Vagina (tissue), 2 donors: ENCODE results near the gene AZGP1. TPM values are rescaled to one million over a fixed set of nuclear protein-coding genes. Genes with fewer than 3 reads are reported as not detected.
"Not testable (repeated sequence)": the region's sequence is repeated elsewhere in the genome, so short reads cannot be mapped to it uniquely, and the experiment has no call there.

Experiments used
- DNase-seq, 2 donors: peaks; one replicate each; pipeline ENCODE4 v3.0.0-alpha.2; 2017; ENCODE audit errors: extremely low spot score in 2 of 2
- H3K27ac ChIP-seq: fragments of 200-600 bp; sonication (generic); one replicate; pipeline ENCODE4 v1.5.1; 2019
- H3K27me3 ChIP-seq: fragments of 200-600 bp; sonication (generic); one replicate; pipeline ENCODE4 v1.5.1; 2019
- H3K36me3 ChIP-seq, 2 donors: fragments of 200-600 bp; sonication (generic); one replicate each; pipeline ENCODE4 v1.5.1; 2017 to 2019
- H3K4me1 ChIP-seq: fragments of 200-600 bp; sonication (generic); one replicate; pipeline ENCODE4 v1.5.1; 2019
- H3K4me3 ChIP-seq, 2 donors: fragments of 200-600 bp; sonication (generic); 1 replicate in 1 of 2; 2 replicates in 1 of 2; pipeline ENCODE4 v1.5.1; 2016 to 2019
- H3K9me3 ChIP-seq: fragments of 200-600 bp; sonication (generic); one replicate; pipeline ENCODE4 v1.5.1; 2019
- POLR2A ChIP-seq, 2 donors: fragments of 450-650 bp; IDR thresholded peaks; one replicate each; pipeline ENCODE4 v1.6.1; 2017; ENCODE audit warnings: antibody characterized with exemption in 2 of 2, mild to moderate bottlenecking in 2 of 2, moderate library complexity in 2 of 2
- POLR2AphosphoS5 ChIP-seq, 2 donors: sonication (generic); formaldehyde crosslinking; IDR thresholded peaks; one replicate each; pipeline ENCODE4 v1.9.0; 2017; ENCODE audit warnings: antibody characterized with exemption in 2 of 2, mild to moderate bottlenecking in 2 of 2, low read depth in 1 of 2; ENCODE audit not compliant: insufficient read depth in 1 of 2
- intact Hi-C: fragments of 100-400 bp; cut with DNase I; formaldehyde crosslinking; loops from one replicate; pipeline ENCODE4 v1.15.1; 2023
- total RNA-seq: library from RNA; depleted of rRNA; stranded (reverse); fragments of >200 nt; gene quantifications from one replicate; pipeline ENCODE4 v1.2.3, GENCODE V29; 2016
- TF ChIP-seq, protein P1 (sequence below), 3 experiments: fragments of 450-650 bp in 2 of 3; fragments of 200-600 bp in 1 of 3; sonication (generic) in 1 of 3; IDR thresholded peaks; one replicate each; pipeline ENCODE4 v1.5.1; 2017 to 2019; ENCODE audit warnings: antibody characterized with exemption in 3 of 3, mild to moderate bottlenecking in 2 of 3, moderate library complexity in 2 of 3

The AZGP1 gene
- total RNA-seq, 1 donor from 2014 or later = 2.7 TPM

DNA sequence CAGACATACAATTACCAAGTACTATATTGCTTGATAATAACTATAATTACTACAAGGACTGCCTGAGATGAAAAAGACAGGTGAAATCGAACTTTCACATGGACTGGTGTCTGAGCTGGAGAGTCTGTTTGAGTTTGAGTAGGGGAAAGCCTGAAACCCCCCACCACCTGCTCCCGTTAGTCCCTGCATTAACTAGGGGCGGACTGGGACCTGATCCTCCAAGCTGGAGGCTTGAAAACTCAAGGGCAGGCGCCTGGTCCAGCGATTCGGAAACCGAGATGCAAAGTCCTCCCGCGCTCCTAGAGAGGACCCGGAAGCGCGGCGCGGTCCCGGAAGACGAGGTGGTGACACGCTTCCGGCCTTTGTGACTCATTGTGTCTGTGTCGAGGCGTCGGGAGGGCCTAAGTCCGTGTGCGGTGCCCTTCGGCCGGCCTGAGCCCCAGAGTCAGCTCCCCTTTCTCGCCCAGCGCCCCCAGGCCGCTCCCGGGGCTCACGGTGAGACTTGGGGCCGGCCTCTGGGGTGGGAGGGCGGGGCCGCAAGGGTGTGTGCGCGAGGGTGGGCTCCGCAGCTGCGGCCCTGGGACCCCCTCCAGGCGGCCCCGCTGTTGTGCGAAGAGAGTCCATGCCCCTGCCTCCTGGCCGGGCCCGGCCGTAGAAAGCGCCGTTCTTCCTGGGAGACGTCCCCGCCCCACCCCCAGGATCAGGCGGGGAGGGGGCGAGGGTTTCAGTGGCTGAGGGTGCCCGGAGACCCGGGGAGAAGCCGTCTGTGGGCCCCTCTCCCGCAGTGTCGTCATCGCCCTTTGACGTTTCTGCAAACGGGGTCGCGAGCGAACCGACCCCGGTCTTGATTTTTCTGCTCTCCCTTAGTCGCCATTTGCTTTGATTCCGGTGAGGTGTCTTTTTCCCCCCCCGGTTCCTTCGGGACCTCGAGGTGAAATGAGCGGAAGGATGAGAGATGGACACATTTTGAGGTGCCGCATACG lies 39.7 kb upstream of the AZGP1 start, which contains the start of gene ZKSCAN1:
TSS of gene ZKSCAN1 (plus strand) at position 365 of the 983 bp plus-strand sequence. CDS start 7,911 bp downstream, outside the sequence.
- H3K27me3 ChIP-seq = no peaks in the 10 kb centered on the region
- intact Hi-C loops = loop anchor here (1.0 kb wide), 1 partner anchor 34 kb away; the partner anchor contains the start of gene ZSCAN21
- peak within 1 kb of the TSS; percentile 95 to 98 for H3K4me3 ChIP-seq
- no peaks in the 10 kb centered on the region for H3K36me3 ChIP-seq
- H3K4me1 ChIP-seq = peaks cover 33% of the 10 kb centered on the region
- H3K27ac ChIP-seq = peak within 1 kb of the TSS; percentile 98
- TF ChIP-seq, protein P1, sequence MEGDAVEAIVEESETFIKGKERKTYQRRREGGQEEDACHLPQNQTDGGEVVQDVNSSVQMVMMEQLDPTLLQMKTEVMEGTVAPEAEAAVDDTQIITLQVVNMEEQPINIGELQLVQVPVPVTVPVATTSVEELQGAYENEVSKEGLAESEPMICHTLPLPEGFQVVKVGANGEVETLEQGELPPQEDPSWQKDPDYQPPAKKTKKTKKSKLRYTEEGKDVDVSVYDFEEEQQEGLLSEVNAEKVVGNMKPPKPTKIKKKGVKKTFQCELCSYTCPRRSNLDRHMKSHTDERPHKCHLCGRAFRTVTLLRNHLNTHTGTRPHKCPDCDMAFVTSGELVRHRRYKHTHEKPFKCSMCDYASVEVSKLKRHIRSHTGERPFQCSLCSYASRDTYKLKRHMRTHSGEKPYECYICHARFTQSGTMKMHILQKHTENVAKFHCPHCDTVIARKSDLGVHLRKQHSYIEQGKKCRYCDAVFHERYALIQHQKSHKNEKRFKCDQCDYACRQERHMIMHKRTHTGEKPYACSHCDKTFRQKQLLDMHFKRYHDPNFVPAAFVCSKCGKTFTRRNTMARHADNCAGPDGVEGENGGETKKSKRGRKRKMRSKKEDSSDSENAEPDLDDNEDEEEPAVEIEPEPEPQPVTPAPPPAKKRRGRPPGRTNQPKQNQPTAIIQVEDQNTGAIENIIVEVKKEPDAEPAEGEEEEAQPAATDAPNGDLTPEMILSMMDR (IDR thresholded peaks at IDR 0.05) = no peak
- TF ChIP-seq POLR2AphosphoS5 (IDR thresholded peaks at IDR 0.05; ENCODE audit: insufficient read depth in 1 of 2, low read depth in 1 of 2) (peak; percentile 81 to 91), POLR2A (IDR thresholded peaks at IDR 0.05) (peak in 1 of 2 donors; percentile 77)
- DNase-seq = peak in 1 of 2 donors; percentile 91
- no peaks in the 10 kb centered on the region for H3K9me3 ChIP-seq

DNA sequence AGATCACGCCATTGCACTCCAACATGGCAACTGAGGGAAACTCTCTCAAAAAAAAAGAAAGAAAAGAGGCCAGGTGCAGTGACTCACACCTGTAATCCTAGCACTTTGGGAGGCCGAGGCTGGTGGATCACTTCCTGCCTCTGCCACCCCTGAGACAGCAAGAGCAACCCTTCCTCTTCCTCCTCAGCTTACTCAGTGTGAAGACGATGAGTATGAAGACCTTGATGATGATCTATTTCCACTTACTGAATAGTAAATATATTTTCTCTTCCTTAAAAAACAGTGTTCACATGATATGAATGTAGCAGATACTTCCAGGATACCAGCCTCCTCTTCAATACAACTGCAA lies 37.5 kb upstream of the AZGP1 start:
- Histone ChIP-seq H3K4me1 (peaks cover 23% of the 10 kb centered on the region), H3K27me3 (no peaks in the 10 kb centered on the region), H3K4me3 (no peak overlapping the region), H3K36me3 (no peaks in the 10 kb centered on the region), H3K27ac (no peak overlapping the region), H3K9me3 (no peaks in the 10 kb centered on the region)
- no peak for DNase-seq
- no peak for TF ChIP-seq POLR2AphosphoS5 (IDR thresholded peaks at IDR 0.05; ENCODE audit: insufficient read depth in 1 of 2, low read depth in 1 of 2)
- TF ChIP-seq, protein P1 (IDR thresholded peaks at IDR 0.05) = no peak
- TF ChIP-seq POLR2A (IDR thresholded peaks at IDR 0.05) = no peak
- intact Hi-C loops = no loop called here

DNA sequence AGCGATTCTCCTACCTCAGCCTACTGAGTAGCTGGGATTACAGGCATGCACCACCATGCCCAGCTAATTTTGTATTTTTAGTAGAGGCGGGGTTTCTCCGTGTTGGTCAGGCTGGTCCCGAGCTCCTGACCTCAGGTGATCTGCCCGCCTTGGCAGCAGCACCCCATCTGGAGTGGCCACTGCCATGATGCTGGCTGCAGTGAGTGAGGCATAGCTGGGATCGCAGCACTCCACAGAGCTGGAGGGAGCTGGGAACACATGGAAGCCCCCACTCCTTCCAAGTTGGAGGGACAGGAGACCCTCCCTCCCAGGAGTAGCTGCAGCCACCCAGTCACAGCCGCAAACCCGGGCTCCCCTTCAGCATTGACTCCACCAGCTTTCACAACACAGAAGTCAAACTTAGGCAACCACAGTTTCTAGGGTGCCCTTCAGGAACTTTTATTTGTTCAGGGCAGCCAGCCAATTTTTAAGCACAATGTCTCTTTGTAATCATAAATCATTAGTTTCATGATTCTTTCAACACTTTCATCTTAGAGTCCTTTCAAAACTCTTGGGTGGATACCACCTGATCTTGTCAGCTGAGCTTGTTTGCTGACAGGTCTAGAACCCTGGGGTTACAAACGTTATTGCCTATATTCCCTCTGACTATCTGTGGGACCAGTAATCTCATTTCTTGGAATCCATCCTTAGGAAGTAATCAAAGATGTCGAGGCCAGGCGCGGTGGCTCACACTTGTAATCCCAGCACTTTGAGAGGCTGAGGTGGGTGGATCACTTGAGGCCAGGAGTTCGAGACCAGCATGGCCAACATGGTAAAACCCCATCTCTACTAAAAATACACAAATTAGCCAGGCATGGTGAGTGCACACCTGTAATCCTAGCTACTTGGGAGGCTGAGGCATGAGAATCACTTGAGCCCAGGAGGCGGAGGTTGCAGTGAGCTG lies 36.8 kb upstream of the AZGP1 start:
- H3K4me1 ChIP-seq = peaks cover 16% of the 10 kb centered on the region
- H3K36me3 ChIP-seq, DNase-seq, H3K27me3 ChIP-seq, H3K27ac ChIP-seq, H3K4me3 ChIP-seq, H3K9me3 ChIP-seq, intact Hi-C loops: not testable (repeated sequence)
- peak in 1 of 2 donors; percentile 63 for TF ChIP-seq POLR2AphosphoS5 (IDR thresholded peaks at IDR 0.05; ENCODE audit: insufficient read depth in 1 of 2, low read depth in 1 of 2)

DNA sequence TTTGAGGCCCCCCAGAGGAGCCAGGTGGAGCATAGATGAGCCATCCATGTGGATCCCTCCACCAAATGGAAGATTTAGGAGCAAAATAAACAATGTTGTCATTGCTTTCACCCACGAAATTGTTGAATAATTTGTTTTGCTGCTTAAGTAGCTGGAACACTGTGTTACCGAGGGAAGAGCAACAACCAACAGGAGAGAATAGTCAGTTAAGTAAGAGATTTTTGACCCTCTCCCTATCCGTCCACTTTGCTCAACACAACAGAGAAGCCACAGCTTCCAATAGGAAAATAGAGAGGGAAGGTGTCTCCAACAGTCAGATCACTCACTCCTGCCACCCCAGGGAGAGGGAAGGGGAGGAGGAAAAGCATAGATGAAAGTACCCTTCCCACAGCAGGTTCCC lies 35.7 kb upstream of the AZGP1 start:
- H3K4me1 ChIP-seq = peaks cover 5% of the 10 kb centered on the region
- no peak for DNase-seq
- no peak overlapping the region for H3K27ac ChIP-seq
- intact Hi-C loops = no loop called here
- no peaks in the 10 kb centered on the region for H3K27me3 ChIP-seq
- no peak overlapping the region for H3K4me3 ChIP-seq
- TF ChIP-seq POLR2AphosphoS5 (IDR thresholded peaks at IDR 0.05; ENCODE audit: insufficient read depth in 1 of 2, low read depth in 1 of 2) = no peak
- TF ChIP-seq, protein P1 (IDR thresholded peaks at IDR 0.05) = no peak
- no peak for TF ChIP-seq POLR2A (IDR thresholded peaks at IDR 0.05)
- H3K9me3 ChIP-seq = no peaks in the 10 kb centered on the region
- no peaks in the 10 kb centered on the region for H3K36me3 ChIP-seq

DNA sequence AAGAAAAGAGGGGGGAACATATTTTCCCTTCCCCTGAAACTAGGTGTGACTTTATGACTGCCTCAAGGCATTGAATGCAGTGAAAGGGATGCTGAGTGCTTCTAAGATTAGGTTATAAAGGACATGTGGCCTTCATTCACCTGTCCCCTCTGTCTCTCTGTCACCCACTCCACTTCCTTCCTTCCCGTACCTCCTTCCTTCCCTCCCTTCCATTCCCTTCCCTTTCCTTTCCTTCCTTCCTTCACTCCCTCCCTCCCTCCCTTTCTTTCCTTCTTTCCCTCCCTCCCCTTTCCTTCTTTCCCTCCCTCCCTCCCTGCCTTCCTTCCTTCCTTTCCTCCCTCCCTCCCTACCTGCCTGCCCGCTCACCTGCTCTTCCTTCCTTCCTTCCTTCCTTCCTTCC lies 35.1 kb upstream of the AZGP1 start:
- intact Hi-C loops = no loop called here
- no peak overlapping the region for H3K4me3 ChIP-seq
- DNase-seq = no peak
- H3K36me3 ChIP-seq = no peaks in the 10 kb centered on the region
- TF ChIP-seq POLR2A (IDR thresholded peaks at IDR 0.05) = no peak
- no peaks in the 10 kb centered on the region for H3K4me1 ChIP-seq
- H3K27me3 ChIP-seq = no peaks in the 10 kb centered on the region
- H3K9me3 ChIP-seq = no peaks in the 10 kb centered on the region
- H3K27ac ChIP-seq = no peak overlapping the region

DNA sequence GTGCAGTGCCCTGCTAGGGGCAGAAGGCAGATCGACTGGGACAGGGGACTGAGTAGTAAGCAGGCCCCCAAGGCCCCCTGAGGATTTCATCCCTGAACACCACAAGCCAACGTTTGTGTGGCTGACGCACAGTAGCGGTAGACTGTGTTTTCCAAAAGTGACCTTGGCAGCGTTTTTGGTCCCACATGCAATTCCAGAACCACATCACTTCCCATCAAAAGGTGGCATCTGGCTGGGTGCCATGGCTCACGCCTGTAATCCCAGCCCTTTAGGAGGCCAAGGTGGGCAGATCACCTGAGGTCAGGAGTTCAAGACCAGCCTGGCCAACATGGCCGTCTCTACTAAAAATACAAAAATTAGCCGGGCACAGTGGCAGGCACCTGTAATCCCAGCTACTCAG lies 34.1 kb upstream of the AZGP1 start:
- H3K27me3 ChIP-seq, H3K9me3 ChIP-seq, intact Hi-C loops, H3K4me3 ChIP-seq, H3K36me3 ChIP-seq, H3K27ac ChIP-seq, H3K4me1 ChIP-seq, DNase-seq: not testable (repeated sequence)
